SK-N-SH treated with all-trans-retinoic acid at 6 μM for 48 hours (cell line): Measurements from ENCODE around the gene CD19.

ENCODE experiments used
- ARNTL ChIP-seq: fragments of 450-650 bp; formaldehyde crosslinking; IDR thresholded peaks from 2 replicates; pipeline ENCODE4 v1.5.0; 2020; ENCODE audit warnings: low read depth, mild to moderate bottlenecking, moderate library complexity, borderline replicate concordance
- GLIS3 ChIP-seq: fragments of 250-450 bp; sonication (Bioruptor Pico); IDR thresholded peaks from 2 replicates; pipeline ENCODE4 v1.5.0; 2020; ENCODE audit warnings: mild to moderate bottlenecking, moderate library complexity
- OSR1 ChIP-seq: fragments of 250-450 bp; sonication (Bioruptor Pico); IDR thresholded peaks from 2 replicates; pipeline ENCODE4 v1.8.0; 2022; ENCODE audit warnings: moderate library complexity, mild to moderate bottlenecking, inconsistent platforms
- PPARA ChIP-seq: fragments of 250-450 bp; sonication (Bioruptor Pico); IDR thresholded peaks from 2 replicates; pipeline ENCODE4 v1.5.0; 2020; ENCODE audit warnings: mild to moderate bottlenecking, borderline replicate concordance
- SNAI2 ChIP-seq: fragments of 250-450 bp; sonication (Bioruptor Pico); IDR thresholded peaks from 2 replicates; pipeline ENCODE4 v1.5.0; 2020; ENCODE audit warnings: mild to moderate bottlenecking, moderate library complexity
- ZC3H10 ChIP-seq: fragments of 250-450 bp; sonication (Bioruptor Pico); IDR thresholded peaks from 2 replicates; pipeline ENCODE4 v1.5.1; 2021; ENCODE audit warnings: mild to moderate bottlenecking, moderate library complexity
- ZFP30 ChIP-seq: fragments of 450-650 bp; formaldehyde crosslinking; IDR thresholded peaks from 2 replicates; pipeline ENCODE4 v1.5.0; 2022; ENCODE audit warnings: mild to moderate bottlenecking, moderate library complexity
- ZNF70 ChIP-seq: fragments of 450-650 bp; formaldehyde crosslinking; IDR thresholded peaks from 2 replicates; pipeline ENCODE4 v1.5.0; 2020; ENCODE audit warnings: mild to moderate bottlenecking, moderate library complexity
- TF ChIP-seq, protein P1 (sequence below): fragments of 250-450 bp; sonication (Bioruptor Pico); IDR thresholded peaks from 2 replicates; pipeline ENCODE4 v1.5.0; 2020; ENCODE audit warnings: mild to moderate bottlenecking, moderate library complexity
- TF ChIP-seq, protein P2 (sequence below): fragments of 250-450 bp; sonication (Bioruptor Pico); IDR thresholded peaks from 2 replicates; pipeline ENCODE4 v1.8.0; 2020; ENCODE audit warnings: mild to moderate bottlenecking, moderate library complexity, borderline replicate concordance
- TF ChIP-seq, protein P3 (sequence below): fragments of 250-450 bp; sonication (Bioruptor Pico); IDR thresholded peaks from 2 replicates; pipeline ENCODE4 v1.5.1; 2020; ENCODE audit warnings: low read depth, mild to moderate bottlenecking, moderate library complexity

DNA sequence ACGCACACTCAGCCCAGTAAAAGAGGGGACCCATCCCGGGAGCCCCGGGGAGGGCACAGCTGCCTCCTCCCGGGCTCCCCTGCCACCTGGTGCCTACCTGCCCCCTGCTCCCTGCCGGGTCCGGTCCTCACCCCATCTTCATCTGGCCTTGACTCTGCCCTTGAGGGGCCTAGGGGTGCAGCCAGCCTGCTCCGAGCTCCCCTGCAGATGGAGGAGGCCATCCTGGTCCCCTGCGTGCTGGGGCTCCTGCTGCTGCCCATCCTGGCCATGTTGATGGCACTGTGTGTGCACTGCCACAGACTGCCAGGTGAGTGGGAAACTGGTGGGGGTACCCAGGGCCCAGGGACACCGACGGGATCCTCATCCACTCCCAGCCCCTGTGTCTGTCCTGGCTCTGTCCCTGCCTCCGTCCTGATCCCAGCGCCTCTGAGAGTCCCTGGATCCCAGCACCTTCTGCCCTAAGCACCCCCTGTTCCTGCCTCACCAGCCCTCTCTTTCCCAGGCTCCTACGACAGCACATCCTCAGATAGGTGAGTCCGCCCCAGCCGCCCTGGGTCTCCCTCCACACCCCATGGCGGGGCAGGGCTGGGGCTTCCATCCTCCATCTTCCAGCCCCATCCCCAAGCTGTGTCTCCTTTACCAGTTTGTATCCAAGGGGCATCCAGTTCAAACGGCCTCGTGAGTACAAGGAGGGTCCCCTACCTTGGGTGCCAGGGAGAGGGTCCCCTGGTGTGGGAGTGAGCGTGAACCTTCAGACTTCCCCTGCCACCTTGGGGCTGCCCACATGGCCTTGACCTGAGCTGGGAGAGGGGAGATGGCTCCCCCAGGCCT, 53.7 kb downstream of the CD19 start:
- TF ChIP-seq ZC3H10 (CRISPR knock-in tag) (no peak), GLIS3 (no peak), PPARA (CRISPR knock-in tag) (no peak), ZNF70 (CRISPR knock-in tag) (no peak), SNAI2 (CRISPR knock-in tag) (no peak), OSR1 (CRISPR knock-in tag) (no peak), ZFP30 (CRISPR knock-in tag) (no peak), ARNTL (CRISPR knock-in tag) (no peak)
- TF ChIP-seq, protein P1, sequence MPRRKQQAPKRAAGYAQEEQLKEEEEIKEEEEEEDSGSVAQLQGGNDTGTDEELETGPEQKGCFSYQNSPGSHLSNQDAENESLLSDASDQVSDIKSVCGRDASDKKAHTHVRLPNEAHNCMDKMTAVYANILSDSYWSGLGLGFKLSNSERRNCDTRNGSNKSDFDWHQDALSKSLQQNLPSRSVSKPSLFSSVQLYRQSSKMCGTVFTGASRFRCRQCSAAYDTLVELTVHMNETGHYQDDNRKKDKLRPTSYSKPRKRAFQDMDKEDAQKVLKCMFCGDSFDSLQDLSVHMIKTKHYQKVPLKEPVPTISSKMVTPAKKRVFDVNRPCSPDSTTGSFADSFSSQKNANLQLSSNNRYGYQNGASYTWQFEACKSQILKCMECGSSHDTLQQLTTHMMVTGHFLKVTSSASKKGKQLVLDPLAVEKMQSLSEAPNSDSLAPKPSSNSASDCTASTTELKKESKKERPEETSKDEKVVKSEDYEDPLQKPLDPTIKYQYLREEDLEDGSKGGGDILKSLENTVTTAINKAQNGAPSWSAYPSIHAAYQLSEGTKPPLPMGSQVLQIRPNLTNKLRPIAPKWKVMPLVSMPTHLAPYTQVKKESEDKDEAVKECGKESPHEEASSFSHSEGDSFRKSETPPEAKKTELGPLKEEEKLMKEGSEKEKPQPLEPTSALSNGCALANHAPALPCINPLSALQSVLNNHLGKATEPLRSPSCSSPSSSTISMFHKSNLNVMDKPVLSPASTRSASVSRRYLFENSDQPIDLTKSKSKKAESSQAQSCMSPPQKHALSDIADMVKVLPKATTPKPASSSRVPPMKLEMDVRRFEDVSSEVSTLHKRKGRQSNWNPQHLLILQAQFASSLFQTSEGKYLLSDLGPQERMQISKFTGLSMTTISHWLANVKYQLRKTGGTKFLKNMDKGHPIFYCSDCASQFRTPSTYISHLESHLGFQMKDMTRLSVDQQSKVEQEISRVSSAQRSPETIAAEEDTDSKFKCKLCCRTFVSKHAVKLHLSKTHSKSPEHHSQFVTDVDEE (CRISPR knock-in tag), result no peak
- TF ChIP-seq, protein P2, sequence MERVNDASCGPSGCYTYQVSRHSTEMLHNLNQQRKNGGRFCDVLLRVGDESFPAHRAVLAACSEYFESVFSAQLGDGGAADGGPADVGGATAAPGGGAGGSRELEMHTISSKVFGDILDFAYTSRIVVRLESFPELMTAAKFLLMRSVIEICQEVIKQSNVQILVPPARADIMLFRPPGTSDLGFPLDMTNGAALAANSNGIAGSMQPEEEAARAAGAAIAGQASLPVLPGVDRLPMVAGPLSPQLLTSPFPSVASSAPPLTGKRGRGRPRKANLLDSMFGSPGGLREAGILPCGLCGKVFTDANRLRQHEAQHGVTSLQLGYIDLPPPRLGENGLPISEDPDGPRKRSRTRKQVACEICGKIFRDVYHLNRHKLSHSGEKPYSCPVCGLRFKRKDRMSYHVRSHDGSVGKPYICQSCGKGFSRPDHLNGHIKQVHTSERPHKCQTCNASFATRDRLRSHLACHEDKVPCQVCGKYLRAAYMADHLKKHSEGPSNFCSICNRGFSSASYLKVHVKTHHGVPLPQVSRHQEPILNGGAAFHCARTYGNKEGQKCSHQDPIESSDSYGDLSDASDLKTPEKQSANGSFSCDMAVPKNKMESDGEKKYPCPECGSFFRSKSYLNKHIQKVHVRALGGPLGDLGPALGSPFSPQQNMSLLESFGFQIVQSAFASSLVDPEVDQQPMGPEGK (CRISPR knock-in tag), result no peak
- TF ChIP-seq, protein P3, sequence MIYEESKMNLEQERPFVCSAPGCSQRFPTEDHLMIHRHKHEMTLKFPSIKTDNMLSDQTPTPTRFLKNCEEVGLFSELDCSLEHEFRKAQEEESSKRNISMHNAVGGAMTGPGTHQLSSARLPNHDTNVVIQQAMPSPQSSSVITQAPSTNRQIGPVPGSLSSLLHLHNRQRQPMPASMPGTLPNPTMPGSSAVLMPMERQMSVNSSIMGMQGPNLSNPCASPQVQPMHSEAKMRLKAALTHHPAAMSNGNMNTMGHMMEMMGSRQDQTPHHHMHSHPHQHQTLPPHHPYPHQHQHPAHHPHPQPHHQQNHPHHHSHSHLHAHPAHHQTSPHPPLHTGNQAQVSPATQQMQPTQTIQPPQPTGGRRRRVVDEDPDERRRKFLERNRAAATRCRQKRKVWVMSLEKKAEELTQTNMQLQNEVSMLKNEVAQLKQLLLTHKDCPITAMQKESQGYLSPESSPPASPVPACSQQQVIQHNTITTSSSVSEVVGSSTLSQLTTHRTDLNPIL, result no peak
